H9 (cell line): ENCODE measurements around the gene FBXL7. TPM values are rescaled to one million over a fixed set of nuclear protein-coding genes. Genes with fewer than 3 reads are reported as not detected.

ENCODE experiments used
- DNase-seq: peaks from one replicate; pipeline ENCODE4 v3.0.0-alpha.2; 2017
- H2AFZ ChIP-seq: one replicate; pipeline ENCODE4 v1.6.1; 2013; ENCODE audit warnings: mild to moderate bottlenecking, low read length, control low read depth, moderate library complexity
- H2AK5ac ChIP-seq: 2 replicates; pipeline ENCODE4 v1.6.1; 2013; ENCODE audit warnings: low read length, control low read depth, mixed read lengths; ENCODE audit not compliant: insufficient read length
- H2BK120ac ChIP-seq: one replicate; pipeline ENCODE4 v1.6.1; 2013; ENCODE audit warnings: low read depth, mild to moderate bottlenecking, low read length, control low read depth, inconsistent platforms; ENCODE audit not compliant: poor library complexity, severe bottlenecking
- H2BK12ac ChIP-seq: 2 replicates; pipeline ENCODE4 v1.6.1; 2013; ENCODE audit warnings: low read length, control low read depth, mixed read lengths, low read depth; ENCODE audit not compliant: insufficient read length
- H2BK15ac ChIP-seq: 2 replicates; pipeline ENCODE4 v1.6.1; 2013; ENCODE audit warnings: low read depth, low read length, control low read depth
- H2BK20ac ChIP-seq: one replicate; pipeline ENCODE4 v1.6.1; 2013; ENCODE audit warnings: low read depth, mild to moderate bottlenecking, low read length, control low read depth, inconsistent platforms; ENCODE audit not compliant: poor library complexity, severe bottlenecking
- H2BK5ac ChIP-seq: 2 replicates; pipeline ENCODE4 v1.6.1; 2013; ENCODE audit warnings: low read length, control low read depth, mixed read lengths; ENCODE audit not compliant: insufficient read length
- H3K14ac ChIP-seq: 2 replicates; pipeline ENCODE4 v1.6.1; 2013; ENCODE audit warnings: low read length, control low read depth; ENCODE audit not compliant: insufficient read depth
- H3K18ac ChIP-seq: 2 replicates; pipeline ENCODE4 v1.6.1; 2013; ENCODE audit warnings: low read depth, mild to moderate bottlenecking, mixed read lengths, low read length, control low read depth; ENCODE audit not compliant: insufficient read length
- H3K23ac ChIP-seq: 2 replicates; pipeline ENCODE4 v1.6.1; 2013; ENCODE audit warnings: low read length, control low read depth, mixed read lengths, low read depth; ENCODE audit not compliant: insufficient read length
- H3K23me2 ChIP-seq: 2 replicates; pipeline ENCODE4 v1.6.1; 2013; ENCODE audit warnings: low read depth, mild to moderate bottlenecking, mixed read lengths, low read length, control low read depth; ENCODE audit not compliant: insufficient read length, poor library complexity, severe bottlenecking
- H3K27ac ChIP-seq: 2 replicates; pipeline ENCODE4 v1.5.1; 2013; ENCODE audit warnings: low read length, control low read depth, mixed read lengths, low read depth; ENCODE audit not compliant: insufficient read length
- H3K27me3 ChIP-seq: 2 replicates; pipeline ENCODE4 v1.6.1; 2013; ENCODE audit warnings: low read length, control low read depth, inconsistent platforms; ENCODE audit not compliant: insufficient read depth
- H3K4ac ChIP-seq: 2 replicates; pipeline ENCODE4 v1.6.1; 2013; ENCODE audit warnings: low read depth, mild to moderate bottlenecking, control low read depth, inconsistent platforms, low read length, moderate library complexity
- H3K4me1 ChIP-seq: 2 replicates; pipeline ENCODE4 v1.6.1; 2013; ENCODE audit warnings: low read length, control low read depth, inconsistent platforms; ENCODE audit not compliant: insufficient read depth
- H3K4me2 ChIP-seq: 2 replicates; pipeline ENCODE4 v1.6.1; 2013; ENCODE audit warnings: low read length, control low read depth, mixed read lengths; ENCODE audit not compliant: insufficient read length, insufficient read depth
- H3K56ac ChIP-seq: 2 replicates; pipeline ENCODE4 v1.6.1; 2013; ENCODE audit warnings: low read depth, mild to moderate bottlenecking, mixed read lengths, low read length, control low read depth; ENCODE audit not compliant: insufficient read length
- H3K79me1 ChIP-seq: 2 replicates; pipeline ENCODE4 v1.6.1; 2013; ENCODE audit warnings: low read depth, mild to moderate bottlenecking, moderate library complexity, low read length, control low read depth, inconsistent platforms; ENCODE audit not compliant: insufficient read depth, poor library complexity, severe bottlenecking
- H3K79me2 ChIP-seq: 2 replicates; pipeline ENCODE4 v1.6.1; 2013; ENCODE audit warnings: low read length, control low read depth, inconsistent platforms; ENCODE audit not compliant: insufficient read depth
- H3K9ac ChIP-seq: 2 replicates; pipeline ENCODE4 v1.6.1; 2013; ENCODE audit warnings: low read length, control low read depth, mixed read lengths; ENCODE audit not compliant: insufficient read length; ENCODE audit errors: extremely low read depth
- H3K9me3 ChIP-seq: one replicate; pipeline ENCODE4 v1.6.1; 2013; ENCODE audit warnings: low read depth, low read length, inconsistent platforms; ENCODE audit not compliant: control insufficient read depth
- H3T11ph ChIP-seq: one replicate; pipeline ENCODE4 v1.6.1; 2013; ENCODE audit warnings: mild to moderate bottlenecking, low read length, control low read depth, inconsistent platforms
- H4K20me1 ChIP-seq: one replicate; pipeline ENCODE4 v1.6.1; 2013; ENCODE audit not compliant: control insufficient read depth, insufficient read length, insufficient read depth
- H4K5ac ChIP-seq: 2 replicates; pipeline ENCODE4 v1.6.1; 2013; ENCODE audit warnings: low read depth, mild to moderate bottlenecking, mixed read lengths, low read length, control low read depth; ENCODE audit not compliant: insufficient read length
- H4K8ac ChIP-seq: replicated peaks from 2 replicates; pipeline ENCODE4 v1.6.1; 2013; ENCODE audit warnings: low read length, control low read depth, mixed read lengths, low read depth; ENCODE audit not compliant: insufficient read length
- H4K91ac ChIP-seq: 2 replicates; pipeline ENCODE4 v1.6.1; 2013; ENCODE audit warnings: low read depth, mild to moderate bottlenecking, moderate library complexity, mixed read lengths, low read length, control low read depth; ENCODE audit not compliant: insufficient read length
- H3K27ac Mint-ChIP-seq, 3 experiments: 2 replicates in 2 of 3; 3 replicates in 1 of 3; pipeline ENCODE4 v1.8.0; 2020 to 2021; ENCODE audit warnings: mixed read lengths in 3 of 3, mild to moderate bottlenecking in 1 of 3, moderate library complexity in 1 of 3
- H3K27me3 Mint-ChIP-seq: 2 replicates; pipeline ENCODE4 v1.8.0; 2021; ENCODE audit warnings: low read depth, mild to moderate bottlenecking, moderate library complexity, mixed read lengths
- H3K36me3 Mint-ChIP-seq, 3 experiments: 2 replicates in 2 of 3; 3 replicates in 1 of 3; pipeline ENCODE4 v1.8.0; 2020 to 2021; ENCODE audit warnings: low read depth in 3 of 3, mixed read lengths in 3 of 3; ENCODE audit not compliant: insufficient read depth in 1 of 3
- H3K4me1 Mint-ChIP-seq, 2 experiments: 2 replicates each; pipeline ENCODE4 v1.8.0; 2020; ENCODE audit warnings: mixed read lengths in 2 of 2
- H3K4me3 Mint-ChIP-seq, 2 experiments: 2 replicates in 1 of 2; 3 replicates in 1 of 2; pipeline ENCODE4 v1.8.0; 2020 to 2021; ENCODE audit warnings: mild to moderate bottlenecking in 2 of 2, mixed read lengths in 2 of 2, moderate library complexity in 1 of 2
- H3K9me3 Mint-ChIP-seq, 2 experiments: 2 replicates in 1 of 2; 3 replicates in 1 of 2; pipeline ENCODE4 v1.8.0; 2020; ENCODE audit warnings: mild to moderate bottlenecking in 2 of 2, mixed read lengths in 2 of 2, moderate library complexity in 1 of 2
- WGBS: extraction: QIAGEN DNeasy Blood & Tissue Kit; methylation state at CpG from one replicate; pipeline ENCODE4 v1.1.7; 2013; ENCODE audit warnings: missing lambda C conversion rate, low lambda C conversion rate, mixed read lengths; ENCODE audit not compliant: insufficient read length; ENCODE audit errors: extremely low coverage; 5-methylcytosine and 5-hydroxymethylcytosine counted together
- total RNA-seq: library from RNA; stranded (reverse); gene quantifications from 2 replicates; pipeline ENCODE4 v1.2.1, GENCODE V29; 2021
- TF ChIP-seq, protein P1 (sequence below): fragments of 200-600 bp; sonication (generic); conservative IDR thresholded peaks from 3 replicates; pipeline ENCODE4 v1.8.0; 2021; ENCODE audit warnings: antibody characterized with exemption, mild to moderate bottlenecking

FBXL7 gene
- total RNA-seq, 1 experiment from 2014 or later, result 14.6 TPM

DNA sequence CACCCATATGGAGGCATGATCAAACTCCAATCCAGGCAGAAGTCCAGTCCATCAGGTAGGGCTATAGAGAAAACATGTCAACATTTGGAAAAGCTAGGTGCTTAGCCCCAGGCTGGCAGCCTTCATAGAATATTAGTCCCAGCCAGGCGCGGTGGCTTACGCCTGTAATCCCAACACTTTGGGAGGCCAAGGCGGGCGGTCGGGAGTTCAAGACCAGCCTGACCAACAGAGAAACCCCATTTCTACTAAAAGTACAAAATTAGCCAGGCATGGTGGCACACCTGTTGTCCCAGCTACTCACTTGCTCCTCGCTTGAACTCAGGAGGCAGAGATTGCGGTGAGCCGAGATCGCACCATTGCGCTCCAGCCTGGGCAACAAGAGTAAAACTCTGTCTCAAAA lies 393.9 kb downstream of the FBXL7 start:
- Histone ChIP-seq H2BK120ac (no peak overlapping the region), H3K4ac (no peak overlapping the region), H3K4me1 (no peaks in the 10 kb centered on the region), H3K79me1 (no peaks in the 10 kb centered on the region), H2AFZ (no peak overlapping the region), H3K23ac (no peak overlapping the region), H3K14ac (no peak overlapping the region), H3K4me2 (no peak overlapping the region), H4K91ac (no peak overlapping the region), H3K23me2 (no peaks in the 10 kb centered on the region), H3K9ac (no peak overlapping the region), H3K27ac (no peak overlapping the region), H3K18ac (no peak overlapping the region), H3K56ac (no peak overlapping the region), H2BK20ac (no peak overlapping the region), H2BK5ac (no peak overlapping the region), H4K8ac (no peak overlapping the region), H3K9me3 (no peaks in the 10 kb centered on the region), H3K27me3 (no peaks in the 10 kb centered on the region), H3T11ph (no peak overlapping the region), H2BK15ac (no peak overlapping the region), H2BK12ac (no peak overlapping the region), H3K79me2 (no peaks in the 10 kb centered on the region), H4K5ac (no peak overlapping the region), H4K20me1 (no peaks in the 10 kb centered on the region), H2AK5ac (no peak overlapping the region)
- no peak overlapping the region for H3K27ac Mint-ChIP-seq
- no peak for DNase-seq
- no peaks in the 10 kb centered on the region for H3K9me3 Mint-ChIP-seq
- H3K4me1 Mint-ChIP-seq, result peaks cover 14% of the 10 kb centered on the region in 2 experiments
- TF ChIP-seq, protein P1, sequence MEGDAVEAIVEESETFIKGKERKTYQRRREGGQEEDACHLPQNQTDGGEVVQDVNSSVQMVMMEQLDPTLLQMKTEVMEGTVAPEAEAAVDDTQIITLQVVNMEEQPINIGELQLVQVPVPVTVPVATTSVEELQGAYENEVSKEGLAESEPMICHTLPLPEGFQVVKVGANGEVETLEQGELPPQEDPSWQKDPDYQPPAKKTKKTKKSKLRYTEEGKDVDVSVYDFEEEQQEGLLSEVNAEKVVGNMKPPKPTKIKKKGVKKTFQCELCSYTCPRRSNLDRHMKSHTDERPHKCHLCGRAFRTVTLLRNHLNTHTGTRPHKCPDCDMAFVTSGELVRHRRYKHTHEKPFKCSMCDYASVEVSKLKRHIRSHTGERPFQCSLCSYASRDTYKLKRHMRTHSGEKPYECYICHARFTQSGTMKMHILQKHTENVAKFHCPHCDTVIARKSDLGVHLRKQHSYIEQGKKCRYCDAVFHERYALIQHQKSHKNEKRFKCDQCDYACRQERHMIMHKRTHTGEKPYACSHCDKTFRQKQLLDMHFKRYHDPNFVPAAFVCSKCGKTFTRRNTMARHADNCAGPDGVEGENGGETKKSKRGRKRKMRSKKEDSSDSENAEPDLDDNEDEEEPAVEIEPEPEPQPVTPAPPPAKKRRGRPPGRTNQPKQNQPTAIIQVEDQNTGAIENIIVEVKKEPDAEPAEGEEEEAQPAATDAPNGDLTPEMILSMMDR, result no peak
- no peaks in the 10 kb centered on the region; a peak in 1 of 7 replicates for H3K36me3 Mint-ChIP-seq
- no peaks in the 10 kb centered on the region for H3K27me3 Mint-ChIP-seq
- no peak overlapping the region for H3K4me3 Mint-ChIP-seq
- WGBS, result no CpG with 5 or more reads among the region's 11 CpGs
